Measurements from ENCODE around the gene PROCA1. TPM values are rescaled to one million over a fixed set of nuclear protein-coding genes. Genes with fewer than 3 reads are reported as not detected.

The PROCA1 gene
- total and polyA plus RNA-seq, 9 of the 15 experiments (the other 6 are each of a cell fraction or from before 2014, with no cell fraction given), result 0.78 to 16.2 (median 5.6) TPM

DNA sequence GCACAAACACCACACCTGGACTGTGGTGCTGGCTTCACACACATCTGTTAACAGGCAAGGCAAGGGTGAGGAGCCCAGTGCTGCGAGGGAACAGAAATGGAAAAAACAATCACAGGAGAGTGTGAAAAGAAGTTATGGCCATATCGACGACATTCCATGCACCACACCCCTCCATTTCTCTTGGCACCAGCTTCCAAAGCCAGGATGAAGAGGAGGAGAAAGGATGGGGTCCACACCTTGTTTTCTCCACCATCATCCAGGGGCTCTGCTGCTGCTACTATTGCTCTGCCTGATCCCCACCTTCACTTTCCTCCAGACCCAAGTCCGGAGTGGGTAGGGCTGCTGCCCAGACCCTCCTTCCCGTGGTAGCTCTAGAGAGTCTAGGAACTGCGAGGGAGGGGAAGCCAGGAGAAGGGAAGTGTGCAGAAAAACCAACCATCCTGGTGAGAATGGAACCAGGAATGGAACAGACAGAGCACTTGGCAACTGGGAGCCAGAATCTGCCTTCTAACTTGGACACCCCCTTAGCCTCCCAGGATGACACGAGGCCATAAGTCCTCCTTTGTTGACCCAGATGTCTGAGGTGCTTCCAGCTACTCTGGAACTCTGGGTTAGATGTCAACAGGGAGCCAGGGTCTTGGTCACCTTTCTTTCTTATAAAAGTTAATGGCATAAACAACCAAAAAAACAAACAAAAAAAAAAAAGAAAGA is 1.2 kb upstream of the PROCA1 start:
- FAIRE-seq, result no peak
- in situ Hi-C loops (cut with MboI), result no loop called here
- TF ChIP-seq FOXA3 (CRISPR knock-in tag; conservative IDR thresholded peaks at IDR 0.05 in 1 of 2, IDR thresholded peaks at IDR 0.05 in 1 of 2) (0 out of 4 replicates have a peak, but pooled peaks of 1 of the 2 experiments have one; percentile 16), HNRNPL (IDR thresholded peaks at IDR 0.05; ENCODE audit: low read depth, low read length) (no peak), TFAP4 (CRISPR knock-in tag; IDR thresholded peaks at IDR 0.05; ENCODE audit: borderline replicate concordance) (no peak), KDM4B (IDR thresholded peaks at IDR 0.05; ENCODE audit: borderline replicate concordance in 2 of 2, low read depth in 1 of 2) (0 out of 4 replicates have a peak, but pooled peaks of 1 of the 2 experiments have one; percentile 20), RB1 (IDR thresholded peaks at IDR 0.05; ENCODE audit: low read depth) (no peak), MTA1 (IDR thresholded peaks at IDR 0.05; ENCODE audit: borderline replicate concordance) (no peak), JUND (IDR thresholded peaks at IDR 0.05; ENCODE audit: borderline replicate concordance, low read depth, low read length) (no peak), JUND (tag; IDR thresholded peaks at IDR 0.05; ENCODE audit: borderline replicate concordance, low read depth, low read length) (no peak), ZNF75A (CRISPR knock-in tag; IDR thresholded peaks at IDR 0.05) (no peak), MEF2A (IDR thresholded peaks at IDR 0.05; ENCODE audit: control insufficient read depth, low read depth, low read length) (no peak)
- TF ChIP-seq, protein P1, sequence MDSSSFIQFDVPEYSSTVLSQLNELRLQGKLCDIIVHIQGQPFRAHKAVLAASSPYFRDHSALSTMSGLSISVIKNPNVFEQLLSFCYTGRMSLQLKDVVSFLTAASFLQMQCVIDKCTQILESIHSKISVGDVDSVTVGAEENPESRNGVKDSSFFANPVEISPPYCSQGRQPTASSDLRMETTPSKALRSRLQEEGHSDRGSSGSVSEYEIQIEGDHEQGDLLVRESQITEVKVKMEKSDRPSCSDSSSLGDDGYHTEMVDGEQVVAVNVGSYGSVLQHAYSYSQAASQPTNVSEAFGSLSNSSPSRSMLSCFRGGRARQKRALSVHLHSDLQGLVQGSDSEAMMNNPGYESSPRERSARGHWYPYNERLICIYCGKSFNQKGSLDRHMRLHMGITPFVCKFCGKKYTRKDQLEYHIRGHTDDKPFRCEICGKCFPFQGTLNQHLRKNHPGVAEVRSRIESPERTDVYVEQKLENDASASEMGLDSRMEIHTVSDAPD (CRISPR knock-in tag; IDR thresholded peaks at IDR 0.05), result no peak
- TF ChIP-seq, protein P2, sequence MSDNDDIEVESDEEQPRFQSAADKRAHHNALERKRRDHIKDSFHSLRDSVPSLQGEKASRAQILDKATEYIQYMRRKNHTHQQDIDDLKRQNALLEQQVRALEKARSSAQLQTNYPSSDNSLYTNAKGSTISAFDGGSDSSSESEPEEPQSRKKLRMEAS (CRISPR knock-in tag; IDR thresholded peaks at IDR 0.05), result 0 out of 2 replicates have a peak, but pooled peaks have one; percentile 14
- TF ChIP-seq, protein P3, sequence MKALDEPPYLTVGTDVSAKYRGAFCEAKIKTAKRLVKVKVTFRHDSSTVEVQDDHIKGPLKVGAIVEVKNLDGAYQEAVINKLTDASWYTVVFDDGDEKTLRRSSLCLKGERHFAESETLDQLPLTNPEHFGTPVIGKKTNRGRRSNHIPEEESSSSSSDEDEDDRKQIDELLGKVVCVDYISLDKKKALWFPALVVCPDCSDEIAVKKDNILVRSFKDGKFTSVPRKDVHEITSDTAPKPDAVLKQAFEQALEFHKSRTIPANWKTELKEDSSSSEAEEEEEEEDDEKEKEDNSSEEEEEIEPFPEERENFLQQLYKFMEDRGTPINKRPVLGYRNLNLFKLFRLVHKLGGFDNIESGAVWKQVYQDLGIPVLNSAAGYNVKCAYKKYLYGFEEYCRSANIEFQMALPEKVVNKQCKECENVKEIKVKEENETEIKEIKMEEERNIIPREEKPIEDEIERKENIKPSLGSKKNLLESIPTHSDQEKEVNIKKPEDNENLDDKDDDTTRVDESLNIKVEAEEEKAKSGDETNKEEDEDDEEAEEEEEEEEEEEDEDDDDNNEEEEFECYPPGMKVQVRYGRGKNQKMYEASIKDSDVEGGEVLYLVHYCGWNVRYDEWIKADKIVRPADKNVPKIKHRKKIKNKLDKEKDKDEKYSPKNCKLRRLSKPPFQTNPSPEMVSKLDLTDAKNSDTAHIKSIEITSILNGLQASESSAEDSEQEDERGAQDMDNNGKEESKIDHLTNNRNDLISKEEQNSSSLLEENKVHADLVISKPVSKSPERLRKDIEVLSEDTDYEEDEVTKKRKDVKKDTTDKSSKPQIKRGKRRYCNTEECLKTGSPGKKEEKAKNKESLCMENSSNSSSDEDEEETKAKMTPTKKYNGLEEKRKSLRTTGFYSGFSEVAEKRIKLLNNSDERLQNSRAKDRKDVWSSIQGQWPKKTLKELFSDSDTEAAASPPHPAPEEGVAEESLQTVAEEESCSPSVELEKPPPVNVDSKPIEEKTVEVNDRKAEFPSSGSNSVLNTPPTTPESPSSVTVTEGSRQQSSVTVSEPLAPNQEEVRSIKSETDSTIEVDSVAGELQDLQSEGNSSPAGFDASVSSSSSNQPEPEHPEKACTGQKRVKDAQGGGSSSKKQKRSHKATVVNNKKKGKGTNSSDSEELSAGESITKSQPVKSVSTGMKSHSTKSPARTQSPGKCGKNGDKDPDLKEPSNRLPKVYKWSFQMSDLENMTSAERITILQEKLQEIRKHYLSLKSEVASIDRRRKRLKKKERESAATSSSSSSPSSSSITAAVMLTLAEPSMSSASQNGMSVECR (CRISPR knock-in tag; IDR thresholded peaks at IDR 0.05), result no peak

More for the DNA sequence above, 1.2 kb upstream of the PROCA1 start:
- BruUV-seq (replicated peaks), result no TSS peak
- Histone ChIP-seq H2AFZ (ENCODE audit: low read depth, low read length) (peak overlapping the region; percentile 85), H3K27ac (ENCODE audit: extremely low read depth, low read depth, low read length) (peak overlapping the region; percentile 88; the same call in 2 of the 3 replicates), H4K20me1 (replicated peaks; ENCODE audit: control insufficient read depth, insufficient read depth, low read length) (no peaks in the 10 kb centered on the region), H3K79me2 (ENCODE audit: control insufficient read depth, insufficient read depth, low read length) (peaks cover 13% of the 10 kb centered on the region), H3K9me1 (ENCODE audit: control insufficient read depth, insufficient read depth, low read length) (no peaks in the 10 kb centered on the region), H3K4me3 (no peak overlapping the region), H3K27me3 (ENCODE audit: control insufficient read depth in 2 of 2, insufficient read depth in 2 of 2, low read length in 2 of 2) (0 out of 5 replicates have a peak, but pooled peaks cover 0 to 11% of the 10 kb centered on the region in 2 experiments), H3K9ac (ENCODE audit: insufficient read depth in 1 of 2, low read depth in 2 of 2, low read length in 2 of 2) (peak overlapping the region; percentile 0 to 79; a peak in 1 of 4 replicates), H3K4me2 (ENCODE audit: insufficient read depth, low read length) (peak overlapping the region; percentile 99), H3K4me1 (replicated peaks in 1 of 2; ENCODE audit: control insufficient read depth in 2 of 2, insufficient read depth in 2 of 2, low read length in 2 of 2) (peaks cover 14 to 44% of the 10 kb centered on the region in 2 experiments), H3K36me3 (ENCODE audit: control insufficient read depth, insufficient read depth, low read length) (no peaks in the 10 kb centered on the region), H3K9me3 (replicated peaks; ENCODE audit: control insufficient read depth, insufficient read depth, low read depth, low read length) (0 out of 2 replicates have a peak, but pooled peaks cover 2% of the 10 kb centered on the region)
- ChIA-PET CTCF (ENCODE audit: low intra/inter-chr PET ratio) (no interaction called here), POLR2A (interaction anchor here (0.6 to 8.7 kb wide), 9 partner anchors 9 to 184 kb away, joined by 3 to 133 read pairs (median 5); partner anchors contain the start of genes RPL23A and TRAF4)
- DNase-seq (ENCODE audit: extremely low read depth in 1 of 4, low spot score in 3 of 4) (no peak), ATAC-seq (no peak)
- 60% methylated on average over 7 of the region's 7 CpGs for WGBS (ENCODE audit: insufficient coverage, low coverage, missing lambda C conversion rate)
- intact Hi-C loops (cut with micrococcal nuclease), result no loop called here
